Lung (tissue), 12 donors: ENCODE measurements around the gene FA2H. TPM values are rescaled to one million over a fixed set of nuclear protein-coding genes. Genes with fewer than 3 reads are reported as not detected.

ENCODE experiments used
- ATAC-seq: fragments of 200-7000 bp; cut with Tn5 transposase; one replicate; pipeline ENCODE4 v1.9.1; 2020; ENCODE audit warnings: moderate number of reproducible peaks; ENCODE audit not compliant: insufficient read depth, low FRiP score
- DNase-seq, 3 donors: peaks; one replicate each; pipeline ENCODE4 v3.0.0-alpha.2; 2013 to 2017
- H3K27ac ChIP-seq, 2 donors: one replicate each; pipeline ENCODE4 v1.5.1; 2013; ENCODE audit warnings: mild to moderate bottlenecking in 2 of 2, moderate library complexity in 2 of 2, control low read depth in 1 of 2, inconsistent platforms in 1 of 2, low read depth in 1 of 2, low read length in 1 of 2
- H3K27me3 ChIP-seq, 3 donors: one replicate each; pipeline ENCODE4 v1.5.1; 2013; ENCODE audit warnings: low read length in 2 of 3; ENCODE audit not compliant: control insufficient read depth in 3 of 3, insufficient read depth in 3 of 3
- H3K36me3 ChIP-seq, 4 donors: one replicate each; pipeline ENCODE4 v1.5.1; 2013; ENCODE audit warnings: low read length in 4 of 4, mild to moderate bottlenecking in 1 of 4, moderate library complexity in 1 of 4; ENCODE audit not compliant: control insufficient read depth in 4 of 4, insufficient read depth in 4 of 4
- H3K4me1 ChIP-seq, 5 donors: one replicate each; pipeline ENCODE4 v1.5.1; 2013; ENCODE audit warnings: low read length in 5 of 5, mild to moderate bottlenecking in 2 of 5, moderate library complexity in 1 of 5; ENCODE audit not compliant: control insufficient read depth in 5 of 5, insufficient read depth in 5 of 5
- H3K4me3 ChIP-seq: one replicate; pipeline ENCODE4 v1.5.1; 2013; ENCODE audit warnings: mild to moderate bottlenecking, control low read depth, moderate library complexity
- H3K9ac ChIP-seq, 2 donors: one replicate each; pipeline ENCODE4 v1.5.1; 2013; ENCODE audit warnings: low read length in 2 of 2, control low read depth in 1 of 2; ENCODE audit not compliant: insufficient read depth in 1 of 2
- H3K9me3 ChIP-seq, 4 donors: one replicate each; pipeline ENCODE4 v1.5.1; 2013; ENCODE audit warnings: low read length in 3 of 4, mild to moderate bottlenecking in 1 of 4, moderate library complexity in 1 of 4; ENCODE audit not compliant: control insufficient read depth in 4 of 4, insufficient read depth in 3 of 4
- CTCF ChIP-seq: IDR thresholded peaks from 2 replicates; pipeline ENCODE4 v1.5.1; 2012; ENCODE audit warnings: mild to moderate bottlenecking; ENCODE audit errors: control extremely low read depth, extremely low read depth
- WGBS, 2 donors: extraction: QIAGEN DNeasy Blood & Tissue Kit; methylation state at CpG; one replicate each; pipeline ENCODE4 v1.1.7; 2013; 5-methylcytosine and 5-hydroxymethylcytosine counted together
- polyA plus RNA-seq, 2 donors: library from polyadenylated mRNA; stranded (reverse); fragments of 200-250 nt; gene quantifications; one replicate each; pipeline ENCODE4 v1.2.1, GENCODE V29; 2013
- total RNA-seq, 2 donors: library from RNA; depleted of rRNA in 1 of 2; stranded (reverse); fragments of >200 nt in 1 of 2; gene quantifications; one replicate each; pipeline ENCODE4 v1.2.1, GENCODE V29; 2014 to 2021
- donor health status: control.
- donor health status: control.
- donor health status: Bipolar disorder and iron deficiency.
- donor health status: healthy.
- donor health status: DM: yes; HTN: yes; CAD: no.

Gene FA2H
- total and polyA plus RNA-seq, 4 donors, result 2.1 to 7.1 (median 4.7) TPM

DNA sequence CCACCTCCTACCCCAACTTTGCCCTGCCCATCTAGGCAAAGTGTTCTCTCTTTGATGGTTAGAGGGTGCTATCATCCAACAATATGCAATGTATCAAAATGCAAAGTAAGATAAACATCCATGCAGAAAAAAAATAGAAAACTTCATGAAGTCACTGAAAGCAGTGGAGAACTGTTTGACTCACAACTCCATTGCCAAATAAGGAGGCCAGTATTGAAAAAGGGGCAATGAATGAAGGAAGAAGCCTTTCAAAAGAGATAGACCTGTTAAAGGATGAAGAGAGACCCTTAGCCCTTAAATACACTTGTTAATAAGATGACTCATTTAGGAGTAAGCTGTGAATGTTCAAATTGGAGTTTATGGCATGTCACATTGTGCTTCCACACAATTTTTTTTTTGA, 13.0 kb downstream of the FA2H start:
- ATAC-seq (no peak), DNase-seq (no peak)
- Histone ChIP-seq H3K9ac (no peak overlapping the region), H3K27me3 (peaks cover 0 to 2% (median 0%) of the 10 kb centered on the region in 3 donors), H3K4me3 (no peak overlapping the region), H3K9me3 (no peaks in the 10 kb centered on the region), H3K4me1 (no peaks in the 10 kb centered on the region), H3K27ac (no peak overlapping the region), H3K36me3 (no peaks in the 10 kb centered on the region)
- TF ChIP-seq CTCF, result no peak

DNA sequence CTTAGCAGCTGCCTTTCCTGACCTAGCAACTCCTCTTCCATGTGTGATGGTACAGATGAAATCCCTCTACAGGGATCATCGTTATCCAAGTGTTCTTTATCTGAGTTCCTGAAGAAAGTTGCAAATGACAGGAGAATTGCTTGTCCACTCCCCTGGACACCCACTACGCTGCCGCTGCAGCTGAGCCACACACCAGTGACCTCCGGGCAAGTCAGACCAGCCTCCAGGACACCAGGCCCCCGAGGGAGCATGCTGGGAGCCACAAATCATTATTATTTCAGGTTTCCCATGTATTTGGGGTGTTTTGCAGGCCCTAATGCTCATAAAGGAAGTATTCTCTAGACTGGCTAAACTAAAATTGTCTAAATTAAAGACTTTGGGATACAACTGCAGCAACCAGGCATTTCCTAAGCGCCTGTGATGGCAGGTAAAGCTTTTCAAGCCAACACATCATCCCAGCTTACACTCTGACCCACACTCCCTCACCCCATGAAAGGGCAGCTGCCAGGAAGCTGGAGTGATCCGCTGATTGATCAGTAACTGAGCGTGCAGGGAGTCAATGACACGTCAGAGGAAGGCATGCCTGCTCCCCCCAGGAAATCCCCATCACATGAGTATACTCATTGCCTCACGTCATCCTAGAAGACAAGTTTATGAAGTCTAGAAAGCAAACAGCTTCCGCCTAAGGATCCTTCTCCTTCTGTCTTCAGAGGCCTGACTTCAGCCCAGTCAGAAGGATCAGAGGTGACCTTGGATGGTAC, 14.4 kb downstream of the FA2H start:
- no peak for ATAC-seq

DNA sequence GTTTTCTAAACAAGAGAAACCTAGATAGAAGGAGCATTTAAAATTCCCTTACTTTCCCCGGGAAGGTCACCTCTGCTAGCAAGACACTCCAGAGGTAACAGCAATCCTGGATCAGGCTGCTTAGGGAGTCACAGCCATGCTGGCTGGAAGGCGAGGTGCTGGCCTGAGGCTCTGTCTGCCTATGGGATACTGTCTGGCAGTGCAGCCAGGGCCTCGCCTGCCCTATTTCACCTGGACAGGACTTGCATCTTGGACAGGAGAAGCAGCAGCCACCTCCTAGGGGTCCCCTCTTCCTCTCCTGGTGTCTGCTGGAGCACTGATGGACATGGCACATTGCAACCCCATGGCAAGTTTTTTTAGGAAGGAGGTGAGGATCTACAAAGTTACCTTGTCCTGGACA, 15.1 kb downstream of the FA2H start:
- H3K36me3 ChIP-seq, result no peaks in the 10 kb centered on the region
- no peaks in the 10 kb centered on the region for H3K9me3 ChIP-seq
- no peaks in the 10 kb centered on the region for H3K27me3 ChIP-seq
- no peak for ATAC-seq
- H3K9ac ChIP-seq, result no peak overlapping the region
- 92 to 94% methylated on average over 3 of the region's 3 CpGs for WGBS, 2 donors
- no peak for TF ChIP-seq CTCF
- no peak for DNase-seq
- H3K27ac ChIP-seq, result no peak overlapping the region
- H3K4me3 ChIP-seq, result no peak overlapping the region
- no peaks in the 10 kb centered on the region for H3K4me1 ChIP-seq

More for the DNA sequence above, 14.4 kb downstream of the FA2H start:
- Histone ChIP-seq H3K27ac (no peak overlapping the region), H3K4me3 (no peak overlapping the region), H3K36me3 (no peaks in the 10 kb centered on the region), H3K9me3 (no peaks in the 10 kb centered on the region), H3K9ac (no peak overlapping the region), H3K4me1 (no peaks in the 10 kb centered on the region), H3K27me3 (no peaks in the 10 kb centered on the region)
- DNase-seq, result no peak
- no peak for TF ChIP-seq CTCF
- 68 to 71% methylated on average over 11 of the region's 11 CpGs for WGBS, 2 donors

DNA sequence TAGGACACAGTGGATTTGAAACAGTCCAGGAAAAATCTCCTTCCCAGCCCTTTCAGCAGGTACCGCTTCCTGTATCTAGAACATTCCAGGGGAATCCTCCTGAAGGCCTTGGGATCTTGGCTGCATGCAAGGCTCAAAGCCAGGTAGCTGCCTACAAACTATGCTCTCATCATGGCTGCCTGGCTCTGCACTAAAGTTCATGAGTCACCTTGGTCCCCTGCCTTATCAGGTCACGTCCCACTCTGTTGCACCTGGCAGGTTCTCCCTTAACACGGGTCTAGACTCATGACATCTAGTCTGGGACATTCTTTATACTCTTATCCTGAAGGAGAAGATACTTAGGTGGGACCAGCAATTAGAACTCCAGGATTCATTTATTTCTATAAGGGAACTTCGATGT, 15.8 kb downstream of the FA2H start:
- Histone ChIP-seq H3K4me1 (no peaks in the 10 kb centered on the region), H3K9me3 (no peaks in the 10 kb centered on the region), H3K4me3 (no peak overlapping the region), H3K9ac (no peak overlapping the region), H3K27ac (no peak overlapping the region), H3K36me3 (no peaks in the 10 kb centered on the region), H3K27me3 (no peaks in the 10 kb centered on the region)
- no peak for ATAC-seq
- 91 to 94% methylated on average over 4 of the region's 4 CpGs for WGBS, 2 donors
- no peak for DNase-seq
- TF ChIP-seq CTCF, result no peak
